Kidney epithelial cell (primary cell): ENCODE measurements around the gene SKA2. TPM values are rescaled to one million over a fixed set of nuclear protein-coding genes. Genes with fewer than 3 reads are reported as not detected.

ENCODE experiments used
- DNase-seq: peaks from one replicate; pipeline ENCODE4 v3.0.0-alpha.2; 2010; ENCODE audit warnings: low read depth
- H3K27me3 ChIP-seq: 2 replicates; pipeline ENCODE4 v1.6.0; 2011; ENCODE audit warnings: low read length; ENCODE audit not compliant: control insufficient read depth, insufficient read depth
- H3K36me3 ChIP-seq: 2 replicates; pipeline ENCODE4 v1.5.1; 2011; ENCODE audit warnings: low read length; ENCODE audit not compliant: control insufficient read depth, insufficient read depth
- H3K4me3 ChIP-seq: 2 replicates; pipeline ENCODE4 v1.5.1; 2011; ENCODE audit warnings: low read depth, mild to moderate bottlenecking, control low read depth, low read length
- total RNA-seq: library from RNA; depleted of rRNA; stranded (reverse); fragments of >200 nt; gene quantifications from 2 replicates; pipeline ENCODE4 v1.2.3, GENCODE V29; 2015
- TF ChIP-seq, protein P1 (sequence below): IDR thresholded peaks from 2 replicates; pipeline ENCODE4 v1.5.1; 2011; ENCODE audit warnings: mild to moderate bottlenecking, moderate library complexity, low read length, control low read depth, inconsistent platforms; ENCODE audit not compliant: insufficient read depth, poor library complexity, severe bottlenecking

The SKA2 gene, protein sequence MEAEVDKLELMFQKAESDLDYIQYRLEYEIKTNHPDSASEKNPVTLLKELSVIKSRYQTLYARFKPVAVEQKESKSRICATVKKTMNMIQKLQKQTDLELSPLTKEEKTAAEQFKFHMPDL
- total RNA-seq = 25.7 and 42.8 TPM in 2 replicates

DNA sequence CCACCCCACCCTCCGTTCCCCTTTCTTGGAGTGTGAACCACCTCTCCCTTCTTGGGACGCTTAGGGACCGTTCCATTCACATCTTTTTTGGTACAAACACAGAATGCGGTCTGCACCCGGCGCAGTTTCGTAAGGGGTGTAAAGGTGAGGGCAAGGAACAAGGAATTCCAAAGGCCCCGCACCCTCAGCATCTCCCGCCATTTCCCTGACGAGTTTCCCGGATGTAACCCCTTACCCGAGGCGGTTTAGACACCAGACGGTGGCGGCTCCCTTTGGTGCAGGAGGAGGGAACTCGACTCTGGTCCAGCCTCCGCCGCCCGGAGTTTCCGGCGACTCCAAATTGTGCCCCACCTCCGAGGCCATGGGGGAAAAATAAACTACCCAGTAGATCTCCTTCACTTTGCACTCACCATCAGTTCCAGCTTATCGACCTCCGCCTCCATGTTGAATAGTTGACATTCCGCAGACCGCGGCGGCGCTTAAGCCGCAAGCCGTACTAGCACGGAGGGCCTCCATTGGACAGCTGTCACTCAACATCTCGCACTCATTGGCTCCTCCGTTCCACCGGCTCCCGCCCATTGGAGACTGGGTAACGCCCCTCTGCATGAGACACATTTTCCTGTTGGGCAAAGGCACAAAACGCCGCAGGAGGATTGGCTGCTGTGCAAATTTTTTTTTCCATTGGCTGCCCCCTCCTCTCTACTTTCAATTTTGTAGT lies at the start of gene SKA2:
SKA2 (minus strand) TSS at position 466 of the 718 bp plus-strand sequence; CDS start at position 443, 23 bp downstream.
- Histone ChIP-seq H3K4me3 (peak within 1 kb of the TSS; percentile 64), H3K27me3 (no peaks in the 10 kb centered on the region), H3K36me3 (no peaks in the 10 kb centered on the region)
- TF ChIP-seq, protein P1, sequence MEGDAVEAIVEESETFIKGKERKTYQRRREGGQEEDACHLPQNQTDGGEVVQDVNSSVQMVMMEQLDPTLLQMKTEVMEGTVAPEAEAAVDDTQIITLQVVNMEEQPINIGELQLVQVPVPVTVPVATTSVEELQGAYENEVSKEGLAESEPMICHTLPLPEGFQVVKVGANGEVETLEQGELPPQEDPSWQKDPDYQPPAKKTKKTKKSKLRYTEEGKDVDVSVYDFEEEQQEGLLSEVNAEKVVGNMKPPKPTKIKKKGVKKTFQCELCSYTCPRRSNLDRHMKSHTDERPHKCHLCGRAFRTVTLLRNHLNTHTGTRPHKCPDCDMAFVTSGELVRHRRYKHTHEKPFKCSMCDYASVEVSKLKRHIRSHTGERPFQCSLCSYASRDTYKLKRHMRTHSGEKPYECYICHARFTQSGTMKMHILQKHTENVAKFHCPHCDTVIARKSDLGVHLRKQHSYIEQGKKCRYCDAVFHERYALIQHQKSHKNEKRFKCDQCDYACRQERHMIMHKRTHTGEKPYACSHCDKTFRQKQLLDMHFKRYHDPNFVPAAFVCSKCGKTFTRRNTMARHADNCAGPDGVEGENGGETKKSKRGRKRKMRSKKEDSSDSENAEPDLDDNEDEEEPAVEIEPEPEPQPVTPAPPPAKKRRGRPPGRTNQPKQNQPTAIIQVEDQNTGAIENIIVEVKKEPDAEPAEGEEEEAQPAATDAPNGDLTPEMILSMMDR = no peak
- no peak for DNase-seq

DNA sequence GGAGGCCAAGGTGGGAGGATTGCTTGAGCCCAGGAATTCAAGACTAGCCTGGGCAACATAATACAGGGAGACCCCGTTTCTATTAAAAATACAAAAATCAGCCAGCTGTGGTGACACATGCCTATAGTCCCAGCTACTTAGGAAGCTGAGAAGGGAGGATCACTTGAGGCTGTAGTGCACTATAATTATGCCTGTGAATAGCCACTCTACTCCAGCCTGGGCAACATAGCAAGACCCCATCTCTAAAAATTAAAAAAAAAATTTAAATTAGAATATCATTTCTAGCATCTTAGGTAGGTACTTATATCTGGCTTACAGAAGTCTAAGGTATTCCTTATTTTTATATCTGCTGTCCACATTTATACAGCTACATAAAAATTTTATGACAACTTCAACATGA lies 47.3 kb upstream of the SKA2 start:
- TF ChIP-seq, protein P1 = no peak
- Histone ChIP-seq H3K36me3 (no peaks in the 10 kb centered on the region), H3K4me3 (no peak overlapping the region), H3K27me3 (no peaks in the 10 kb centered on the region)
- no peak for DNase-seq

GRCh38 chr17:59199398-59199797 lies 44.4 kb upstream of the SKA2 start:
- H3K27me3 ChIP-seq = no peaks in the 10 kb centered on the region
- no peak for DNase-seq
- H3K4me3 ChIP-seq = no peak overlapping the region
- TF ChIP-seq, protein P1 = no peak
- H3K36me3 ChIP-seq = no peaks in the 10 kb centered on the region

- TF ChIP-seq, protein P1 = no peak
- peaks cover 1% of the 10 kb centered on the region for H3K36me3 ChIP-seq
- no peak for DNase-seq
Observed at GRCh38 chr17:59193336-59193862, 38.4 kb upstream of the SKA2 start.

GRCh38 chr17:59190806-59191205 lies 35.8 kb upstream of the SKA2 start:
- no peak for DNase-seq
- no peak overlapping the region for H3K4me3 ChIP-seq
- peaks cover 1% of the 10 kb centered on the region for H3K36me3 ChIP-seq
- H3K27me3 ChIP-seq = no peaks in the 10 kb centered on the region
- TF ChIP-seq, protein P1 = no peak

More at GRCh38 chr17:59193336-59193862, 38.4 kb upstream of the SKA2 start:
- no peaks in the 10 kb centered on the region for H3K27me3 ChIP-seq
- H3K4me3 ChIP-seq = no peak overlapping the region
